NK-92 (cell line): Measurements from ENCODE around the gene KIF1B.

Experiments used
- DNase-seq: peaks from one replicate; lab custom pipeline; 2025; ENCODE audit not compliant: unreplicated experiment; lab: John Stamatoyannopoulos, UW

The KIF1B gene, protein sequence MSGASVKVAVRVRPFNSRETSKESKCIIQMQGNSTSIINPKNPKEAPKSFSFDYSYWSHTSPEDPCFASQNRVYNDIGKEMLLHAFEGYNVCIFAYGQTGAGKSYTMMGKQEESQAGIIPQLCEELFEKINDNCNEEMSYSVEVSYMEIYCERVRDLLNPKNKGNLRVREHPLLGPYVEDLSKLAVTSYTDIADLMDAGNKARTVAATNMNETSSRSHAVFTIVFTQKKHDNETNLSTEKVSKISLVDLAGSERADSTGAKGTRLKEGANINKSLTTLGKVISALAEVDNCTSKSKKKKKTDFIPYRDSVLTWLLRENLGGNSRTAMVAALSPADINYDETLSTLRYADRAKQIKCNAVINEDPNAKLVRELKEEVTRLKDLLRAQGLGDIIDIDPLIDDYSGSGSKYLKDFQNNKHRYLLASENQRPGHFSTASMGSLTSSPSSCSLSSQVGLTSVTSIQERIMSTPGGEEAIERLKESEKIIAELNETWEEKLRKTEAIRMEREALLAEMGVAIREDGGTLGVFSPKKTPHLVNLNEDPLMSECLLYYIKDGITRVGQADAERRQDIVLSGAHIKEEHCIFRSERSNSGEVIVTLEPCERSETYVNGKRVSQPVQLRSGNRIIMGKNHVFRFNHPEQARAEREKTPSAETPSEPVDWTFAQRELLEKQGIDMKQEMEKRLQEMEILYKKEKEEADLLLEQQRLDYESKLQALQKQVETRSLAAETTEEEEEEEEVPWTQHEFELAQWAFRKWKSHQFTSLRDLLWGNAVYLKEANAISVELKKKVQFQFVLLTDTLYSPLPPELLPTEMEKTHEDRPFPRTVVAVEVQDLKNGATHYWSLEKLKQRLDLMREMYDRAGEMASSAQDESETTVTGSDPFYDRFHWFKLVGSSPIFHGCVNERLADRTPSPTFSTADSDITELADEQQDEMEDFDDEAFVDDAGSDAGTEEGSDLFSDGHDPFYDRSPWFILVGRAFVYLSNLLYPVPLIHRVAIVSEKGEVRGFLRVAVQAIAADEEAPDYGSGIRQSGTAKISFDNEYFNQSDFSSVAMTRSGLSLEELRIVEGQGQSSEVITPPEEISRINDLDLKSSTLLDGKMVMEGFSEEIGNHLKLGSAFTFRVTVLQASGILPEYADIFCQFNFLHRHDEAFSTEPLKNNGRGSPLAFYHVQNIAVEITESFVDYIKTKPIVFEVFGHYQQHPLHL (N-terminal part only)

DNA sequence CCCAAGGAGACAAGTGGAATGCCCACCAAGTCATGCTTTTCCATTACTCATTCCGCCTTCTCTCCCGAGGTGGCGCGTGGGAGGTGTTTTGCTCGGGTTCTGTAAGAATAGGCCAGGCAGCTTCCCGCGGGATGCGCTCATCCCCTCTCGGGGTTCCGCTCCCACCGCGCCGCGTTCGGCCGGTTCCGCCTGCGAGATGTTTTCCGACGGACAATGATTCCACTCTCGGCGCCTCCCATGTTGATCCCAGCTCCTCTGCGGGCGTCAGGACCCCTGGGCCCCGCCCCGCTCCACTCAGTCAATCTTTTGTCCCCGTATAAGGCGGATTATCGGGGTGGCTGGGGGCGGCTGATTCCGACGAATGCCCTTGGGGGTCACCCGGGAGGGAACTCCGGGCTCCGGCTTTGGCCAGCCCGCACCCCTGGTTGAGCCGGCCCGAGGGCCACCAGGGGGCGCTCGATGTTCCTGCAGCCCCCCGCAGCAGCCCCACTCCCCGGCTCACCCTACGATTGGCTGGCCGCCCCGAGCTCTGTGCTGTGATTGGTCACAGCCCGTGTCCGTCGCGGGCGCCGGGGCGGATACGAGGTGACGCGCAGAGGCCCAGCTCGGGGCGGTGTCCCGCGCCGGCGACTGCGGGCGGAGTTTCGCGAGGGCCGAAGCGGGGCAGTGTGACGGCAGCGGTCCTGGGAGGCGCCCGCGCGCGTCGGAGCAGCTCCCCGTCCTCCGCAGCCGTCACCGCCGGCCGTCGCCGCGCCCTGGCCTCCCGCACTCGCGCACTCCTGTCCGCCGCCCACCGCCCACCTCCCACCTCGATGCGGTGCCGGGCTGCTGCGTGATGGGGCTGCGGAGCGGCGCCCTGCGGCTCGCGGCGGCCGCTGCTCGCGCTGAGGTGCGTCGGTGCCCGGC, at the start of gene KIF1B:
Gene KIF1B (plus strand): TSS at position 666 of the 906 bp plus-strand sequence. CDS start 21,759 bp downstream, outside the sequence.
- DNase-seq = peak; percentile 69

DNA sequence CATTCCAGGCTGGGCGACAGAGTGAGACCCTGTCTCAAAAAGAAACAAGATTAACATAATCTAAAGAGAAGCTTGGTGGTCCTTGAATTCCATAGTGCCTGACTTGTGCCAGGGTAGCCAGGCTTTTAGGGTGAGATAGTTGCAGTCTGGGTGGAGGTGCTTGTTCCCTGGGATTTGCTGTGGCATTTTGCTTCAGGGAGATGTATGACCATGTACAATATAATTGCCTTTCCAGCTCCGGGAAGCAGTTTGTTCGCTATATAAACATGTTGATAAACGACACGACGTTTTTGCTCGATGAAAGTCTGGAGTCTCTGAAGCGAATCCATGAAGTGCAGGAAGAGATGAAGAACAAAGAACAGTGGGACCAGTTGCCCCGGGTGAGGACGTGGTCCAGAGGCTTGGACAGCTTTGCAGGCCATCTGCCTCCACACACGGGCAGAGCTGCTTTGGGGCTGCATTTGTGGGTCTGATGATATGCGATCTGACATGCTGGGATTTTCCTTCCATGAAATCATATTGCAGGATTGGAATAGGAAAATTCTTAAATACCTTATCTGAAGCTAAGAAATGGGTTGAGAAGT, 49.4 kb upstream of the KIF1B start:
- no peak for DNase-seq

- DNase-seq = no peak
Observed at GRCh38 chr1:10161541-10162290, 48.7 kb upstream of the KIF1B start.

- no peak for DNase-seq
Observed at GRCh38 chr1:10168912-10169514, 41.4 kb upstream of the KIF1B start.

DNA sequence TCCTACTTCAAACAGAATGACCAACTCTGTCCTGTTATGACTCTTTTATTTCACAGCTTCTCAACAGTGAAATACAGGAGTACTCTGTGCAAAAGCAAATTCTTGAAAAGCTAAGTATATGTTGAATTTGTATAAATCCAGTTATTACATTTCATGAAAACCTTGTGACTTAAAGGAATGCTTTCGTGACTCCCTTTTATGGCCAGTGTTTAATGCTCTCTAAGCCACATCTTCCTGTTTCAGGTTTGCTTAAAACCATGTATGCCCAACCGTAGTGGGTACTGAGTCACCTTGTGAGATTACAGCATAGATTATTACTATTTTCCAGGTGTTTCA, 40.2 kb upstream of the KIF1B start:
- DNase-seq = no peak

- no peak for DNase-seq
Observed at GRCh38 chr1:10171105-10171767, 39.1 kb upstream of the KIF1B start.

DNA sequence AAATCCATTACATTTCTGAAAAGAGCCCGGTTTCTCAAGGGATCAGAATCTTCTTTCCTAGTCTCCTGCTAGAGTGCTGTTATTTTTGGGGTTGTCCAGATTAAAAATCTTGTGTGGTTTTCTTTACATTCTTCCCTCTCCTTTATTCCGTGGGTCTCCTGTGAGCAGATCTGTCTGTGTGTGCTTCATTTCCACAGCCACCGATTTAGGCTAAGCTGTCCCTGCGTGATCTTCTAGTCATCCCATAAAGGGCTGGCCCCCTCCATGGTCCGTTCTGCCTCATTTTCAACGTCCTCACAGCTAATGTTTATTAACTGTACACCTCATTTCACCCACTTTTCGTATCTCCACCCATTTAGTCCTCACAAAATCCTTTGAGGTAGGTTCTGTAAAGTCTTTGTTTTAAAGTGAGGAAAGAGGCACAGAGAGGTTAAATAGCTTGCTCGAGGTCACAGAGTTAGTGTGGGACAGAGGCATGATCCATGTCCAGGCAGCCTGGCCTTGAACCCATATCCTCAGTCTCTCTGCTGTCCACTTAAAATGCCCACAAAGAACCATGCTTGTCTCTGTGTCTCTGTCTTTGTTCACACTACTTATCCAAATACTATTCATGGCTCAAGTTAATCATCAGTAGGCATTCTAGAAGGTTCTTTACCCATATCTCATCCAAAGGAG, 38.2 kb upstream of the KIF1B start:
- no peak for DNase-seq

- no peak for DNase-seq
Observed at GRCh38 chr1:10173582-10173981, 36.8 kb upstream of the KIF1B start.

DNA sequence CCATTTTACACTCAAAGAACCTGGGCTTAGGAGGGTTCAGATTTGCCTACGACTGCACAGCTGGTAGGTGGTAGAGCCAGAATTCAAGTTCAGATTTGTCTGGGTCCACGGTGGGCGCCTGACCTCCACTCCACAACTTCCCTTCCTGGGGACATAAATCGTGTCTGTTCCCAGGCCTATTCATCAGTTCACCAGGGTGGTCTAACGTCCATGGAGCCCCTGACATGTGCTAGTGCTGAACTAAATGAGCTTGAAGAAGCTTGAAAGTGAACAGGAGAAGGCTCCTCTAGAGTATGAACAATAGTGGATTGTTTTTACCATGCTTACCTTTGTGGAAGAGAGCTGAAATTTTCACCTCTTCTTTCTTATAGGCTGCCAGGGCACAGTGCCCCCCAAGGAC, 32.5 kb upstream of the KIF1B start:
- no peak for DNase-seq

GRCh38 chr1:10178597-10179405, 31.6 kb upstream of the KIF1B start:
- DNase-seq = no peak

GRCh38 chr1:10179406-10180091, 30.8 kb upstream of the KIF1B start:
- DNase-seq = no peak

- no peak for DNase-seq
Observed at GRCh38 chr1:10181154-10181553, 29.2 kb upstream of the KIF1B start.

GRCh38 chr1:10185759-10186158, 24.6 kb upstream of the KIF1B start:
- no peak for DNase-seq

- DNase-seq = no peak
Observed at GRCh38 chr1:10186331-10187025, 23.9 kb upstream of the KIF1B start.

- no peak for DNase-seq
Observed at GRCh38 chr1:10187026-10187334, 23.4 kb upstream of the KIF1B start.

GRCh38 chr1:10188133-10188650, 22.2 kb upstream of the KIF1B start:
- DNase-seq = no peak
